ENCODE data around the gene SEC61A2. TPM values are rescaled to one million over a fixed set of nuclear protein-coding genes. Genes with fewer than 3 reads are reported as not detected.

Gene SEC61A2
- total and polyA plus RNA-seq, 2 donors (not counting 3 experiments of a cell fraction or from before 2014, with no cell fraction given), result 7.3 to 7.5 TPM

- H3K4me1 ChIP-seq (ENCODE audit: control insufficient read depth, extremely low read depth, insufficient read depth, low read length), result peaks cover 6% of the 10 kb centered on the region
- H4K20me1 ChIP-seq (replicated peaks; ENCODE audit: control insufficient read depth, extremely low read depth, insufficient read depth, low read length), result no peaks in the 10 kb centered on the region
- no peak overlapping the region for H3K4me2 ChIP-seq (ENCODE audit: insufficient read depth, low read length)
- no peak overlapping the region for H2AFZ ChIP-seq (ENCODE audit: low read depth, low read length)
- no peak for FAIRE-seq
- intact Hi-C loops (cut with micrococcal nuclease), result loop anchor here (1.0 kb wide), 2 partner anchors 442 to 497 kb away; no protein-coding TSS in a partner anchor
- TF ChIP-seq CTCF (IDR thresholded peaks at IDR 0.05; ENCODE audit: extremely low read depth in 1 of 2, insufficient read depth in 1 of 2, low read depth in 1 of 2, low read length in 2 of 2) (no peak), POLR2A (IDR thresholded peaks at IDR 0.05; ENCODE audit: low read depth, low read length) (no peak), FOS (IDR thresholded peaks at IDR 0.05; ENCODE audit: borderline replicate concordance, insufficient read depth, low read length) (no peak), POLR2AphosphoS5 (IDR thresholded peaks at IDR 0.05; ENCODE audit: insufficient read depth, low read depth, low read length) (no peak), JUN (IDR thresholded peaks at IDR 0.05; ENCODE audit: borderline replicate concordance, insufficient read depth, insufficient read length, low read depth) (no peak), EZH2 (IDR thresholded peaks at IDR 0.05; ENCODE audit: borderline replicate concordance, low read depth, low read length, severe bottlenecking) (no peak), MYC (IDR thresholded peaks at IDR 0.05; ENCODE audit: low read depth, low read length) (no peak), MAX (IDR thresholded peaks at IDR 0.05; ENCODE audit: insufficient read depth, insufficient read length) (no peak), GATA2 (IDR thresholded peaks at IDR 0.05; ENCODE audit: insufficient read depth, insufficient read length, low read depth, low read length) (no peak)
- H3K9me3 ChIP-seq (replicated peaks; ENCODE audit: control insufficient read depth, insufficient read depth, low read length), result no peaks in the 10 kb centered on the region
- H3K4me3 ChIP-seq (replicated peaks in 1 of 3; ENCODE audit: insufficient read depth in 1 of 3, low read depth in 1 of 3, low read length in 3 of 3), result no peak overlapping the region
- BruUV-seq (replicated peaks), result no TSS peak
- ChIA-PET POLR2A (no interaction called here), CTCF (interaction anchor here (0.5 to 2.6 kb wide), 17 partner anchors 10 to 934 kb away, joined by 3 to 17 read pairs (median 4); partner anchors contain the start of genes CDC123, NUDT5 and OPTN)
- H3K9me1 ChIP-seq (replicated peaks; ENCODE audit: control insufficient read depth, extremely low read depth, insufficient read depth, low read length), result no peaks in the 10 kb centered on the region
- H3K27me3 ChIP-seq (ENCODE audit: control insufficient read depth in 2 of 2, insufficient read depth in 2 of 2, low read length in 2 of 2), result no peaks in the 10 kb centered on the region
- dilution Hi-C loops (cut with MboI; ENCODE audit: extremely low pct_ligation_motif_present, low sequenced_read_pairs), result no loop called here
- peaks cover 8 to 28% of the 10 kb centered on the region in 2 experiments for H3K36me3 ChIP-seq (ENCODE audit: control insufficient read depth in 2 of 2, extremely low read depth in 1 of 2, insufficient read depth in 2 of 2, low read length in 2 of 2)
- H3K79me2 ChIP-seq (ENCODE audit: control insufficient read depth, insufficient read depth, low read length), result peaks cover 16% of the 10 kb centered on the region
- H3K27ac ChIP-seq (ENCODE audit: insufficient read depth, low read depth, low read length), result peak overlapping the region; percentile 23
- DNase-seq (ENCODE audit: low read depth, low spot score), result peak; percentile 30
- peak overlapping the region; percentile 14 for H3K9ac ChIP-seq (replicated peaks; ENCODE audit: extremely low read depth, insufficient read depth, low read length)
Observed at GRCh38 chr10:12214093-12214492, 84.6 kb downstream of the SEC61A2 start.

Data from endothelial cell of umbilical vein (primary cell).